IPS-20b (cell line): ENCODE measurements around the gene FLT1.

Source experiments
- H3K27ac ChIP-seq: one replicate; pipeline ENCODE4 v1.5.1; 2013; ENCODE audit warnings: low read length
- H3K27me3 ChIP-seq: 2 replicates; pipeline ENCODE4 v1.6.1; 2013; ENCODE audit warnings: mild to moderate bottlenecking, low read length, inconsistent platforms; ENCODE audit not compliant: insufficient read depth
- H3K36me3 ChIP-seq: 2 replicates; pipeline ENCODE4 v1.6.1; 2013; ENCODE audit warnings: low read depth, mild to moderate bottlenecking, inconsistent platforms, low read length, moderate library complexity; ENCODE audit not compliant: insufficient read depth
- H3K4me1 ChIP-seq: 2 replicates; pipeline ENCODE4 v1.6.1; 2013; ENCODE audit warnings: mild to moderate bottlenecking, control low read depth, inconsistent platforms, low read length, moderate library complexity; ENCODE audit not compliant: insufficient read depth
- H3K4me3 ChIP-seq: 2 replicates; pipeline ENCODE4 v1.5.1; 2013; ENCODE audit warnings: mild to moderate bottlenecking, low read length, inconsistent platforms
- H3K9ac ChIP-seq: 2 replicates; pipeline ENCODE4 v1.6.1; 2013; ENCODE audit warnings: low read depth, mild to moderate bottlenecking, inconsistent platforms, low read length, moderate library complexity
- H3K9me3 ChIP-seq: 2 replicates; pipeline ENCODE4 v1.6.1; 2013; ENCODE audit warnings: mild to moderate bottlenecking, low read depth, low read length, inconsistent platforms; ENCODE audit not compliant: insufficient read depth

The FLT1 gene

GRCh38 chr13:28470296-28470695, 24.6 kb downstream of the FLT1 start:
- H3K9ac ChIP-seq = no peak overlapping the region
- no peaks in the 10 kb centered on the region for H3K27me3 ChIP-seq
- H3K9me3 ChIP-seq = no peaks in the 10 kb centered on the region
- peaks cover 40% of the 10 kb centered on the region for H3K36me3 ChIP-seq
- peaks cover 18% of the 10 kb centered on the region; the same call in 1 of the 2 replicates for H3K4me1 ChIP-seq
- H3K27ac ChIP-seq = no peak overlapping the region
- H3K4me3 ChIP-seq = no peak overlapping the region

GRCh38 chr13:28469316-28469715, 25.6 kb downstream of the FLT1 start:
- H3K27me3 ChIP-seq = no peaks in the 10 kb centered on the region
- H3K9me3 ChIP-seq = no peaks in the 10 kb centered on the region
- no peak overlapping the region for H3K4me3 ChIP-seq
- no peak overlapping the region for H3K9ac ChIP-seq
- peaks cover 17% of the 10 kb centered on the region; the same call in 1 of the 2 replicates for H3K4me1 ChIP-seq
- H3K36me3 ChIP-seq = peaks cover 50% of the 10 kb centered on the region
- H3K27ac ChIP-seq = no peak overlapping the region

- no peak overlapping the region for H3K27ac ChIP-seq
- H3K36me3 ChIP-seq = peaks cover 60% of the 10 kb centered on the region
- no peaks in the 10 kb centered on the region for H3K9me3 ChIP-seq
- peaks cover 17% of the 10 kb centered on the region; the same call in 1 of the 2 replicates for H3K4me1 ChIP-seq
- H3K27me3 ChIP-seq = no peaks in the 10 kb centered on the region
- H3K4me3 ChIP-seq = no peak overlapping the region
- no peak overlapping the region for H3K9ac ChIP-seq
These were observed 26.7 kb downstream of the FLT1 start for GRCh38 chr13:28468023-28468915.

GRCh38 chr13:28467034-28467433, 27.9 kb downstream of the FLT1 start:
- H3K4me1 ChIP-seq = peaks cover 17% of the 10 kb centered on the region; the same call in 1 of the 2 replicates
- H3K27me3 ChIP-seq = no peaks in the 10 kb centered on the region
- no peak overlapping the region for H3K9ac ChIP-seq
- peaks cover 70% of the 10 kb centered on the region for H3K36me3 ChIP-seq
- H3K4me3 ChIP-seq = no peak overlapping the region
- no peak overlapping the region for H3K27ac ChIP-seq
- no peaks in the 10 kb centered on the region for H3K9me3 ChIP-seq

- peaks cover 70% of the 10 kb centered on the region for H3K36me3 ChIP-seq
- H3K27ac ChIP-seq = no peak overlapping the region
- peaks cover 13% of the 10 kb centered on the region; the same call in 1 of the 2 replicates for H3K4me1 ChIP-seq
- no peaks in the 10 kb centered on the region for H3K27me3 ChIP-seq
- H3K9ac ChIP-seq = no peak overlapping the region
- no peak overlapping the region for H3K4me3 ChIP-seq
- no peaks in the 10 kb centered on the region for H3K9me3 ChIP-seq
These were observed 28.8 kb downstream of the FLT1 start for GRCh38 chr13:28466151-28466550.

- no peaks in the 10 kb centered on the region for H3K27me3 ChIP-seq
- no peak overlapping the region for H3K4me3 ChIP-seq
- H3K36me3 ChIP-seq = peaks cover 78% of the 10 kb centered on the region
- H3K9ac ChIP-seq = no peak overlapping the region
- H3K9me3 ChIP-seq = no peaks in the 10 kb centered on the region
- no peak overlapping the region for H3K27ac ChIP-seq
- peaks cover 13% of the 10 kb centered on the region; the same call in 1 of the 2 replicates for H3K4me1 ChIP-seq
These were observed 30.0 kb downstream of the FLT1 start for GRCh38 chr13:28464861-28465460.

- no peak overlapping the region for H3K27ac ChIP-seq
- no peaks in the 10 kb centered on the region for H3K9me3 ChIP-seq
- H3K36me3 ChIP-seq = peaks cover 93% of the 10 kb centered on the region
- no peak overlapping the region for H3K4me3 ChIP-seq
- no peak overlapping the region for H3K9ac ChIP-seq
- no peaks in the 10 kb centered on the region for H3K27me3 ChIP-seq
- H3K4me1 ChIP-seq = peaks cover 8% of the 10 kb centered on the region; the same call in 1 of the 2 replicates
These were observed 31.4 kb downstream of the FLT1 start for GRCh38 chr13:28463481-28463880.

- Histone ChIP-seq H3K27ac (no peak overlapping the region), H3K4me1 (peaks cover 14% of the 10 kb centered on the region; the same call in 1 of the 2 replicates), H3K9ac (no peak overlapping the region), H3K36me3 (peaks cover 77% of the 10 kb centered on the region), H3K4me3 (no peak overlapping the region), H3K9me3 (no peaks in the 10 kb centered on the region), H3K27me3 (no peaks in the 10 kb centered on the region)
These were observed 35.0 kb downstream of the FLT1 start for GRCh38 chr13:28459911-28460310.

GRCh38 chr13:28458608-28459007, 36.3 kb downstream of the FLT1 start:
- Histone ChIP-seq H3K9me3 (no peaks in the 10 kb centered on the region), H3K4me1 (peaks cover 14% of the 10 kb centered on the region; the same call in 1 of the 2 replicates), H3K4me3 (no peak overlapping the region), H3K27me3 (no peaks in the 10 kb centered on the region), H3K36me3 (peaks cover 74% of the 10 kb centered on the region), H3K27ac (no peak overlapping the region), H3K9ac (no peak overlapping the region)

- no peak overlapping the region for H3K27ac ChIP-seq
- H3K9me3 ChIP-seq = no peaks in the 10 kb centered on the region
- no peak overlapping the region for H3K9ac ChIP-seq
- H3K36me3 ChIP-seq = peaks cover 73% of the 10 kb centered on the region
- peaks cover 14% of the 10 kb centered on the region; the same call in 1 of the 2 replicates for H3K4me1 ChIP-seq
- H3K4me3 ChIP-seq = no peak overlapping the region
- no peaks in the 10 kb centered on the region for H3K27me3 ChIP-seq
These were observed 36.9 kb downstream of the FLT1 start for GRCh38 chr13:28458051-28458450.

- no peak overlapping the region for H3K4me3 ChIP-seq
- H3K27ac ChIP-seq = peak overlapping the region; percentile 11
- H3K4me1 ChIP-seq = peaks cover 14% of the 10 kb centered on the region; the same call in 1 of the 2 replicates
- no peaks in the 10 kb centered on the region for H3K9me3 ChIP-seq
- H3K27me3 ChIP-seq = no peaks in the 10 kb centered on the region
- no peak overlapping the region; the same call in 1 of the 2 replicates for H3K9ac ChIP-seq
- peaks cover 69% of the 10 kb centered on the region for H3K36me3 ChIP-seq
These were observed 37.4 kb downstream of the FLT1 start for GRCh38 chr13:28457521-28457920.
